Hepatocyte (in vitro differentiated cells): ENCODE data around the gene GGTA1.

Experiments used
- CTCF ChIP-seq: fragments of 200-600 bp; sonication (generic); IDR thresholded peaks from 2 replicates; pipeline ENCODE4 v1.5.1; 2016; ENCODE audit warnings: antibody characterized with exemption, mild to moderate bottlenecking; ENCODE audit not compliant: poor library complexity
- EZH2 ChIP-seq: fragments of 200-600 bp; sonication (generic); IDR thresholded peaks from 2 replicates; pipeline ENCODE4 v1.6.1; 2016; ENCODE audit warnings: antibody characterized with exemption, mild to moderate bottlenecking, borderline replicate concordance

- TF ChIP-seq CTCF (no peak), EZH2 (no peak)
These were observed 8.5 kb downstream of the GGTA1 start for GRCh38 chr9:121491111-121491510.
